ENCODE data around the gene ALCAM.

- TF ChIP-seq CTCF (conservative IDR thresholded peaks at IDR 0.05 in 1 of 2, IDR thresholded peaks at IDR 0.05 in 1 of 2; ENCODE audit: extremely low read depth in 1 of 2, insufficient read depth in 1 of 2, low read depth in 1 of 2, low read length in 2 of 2) (no peak), EZH2 (IDR thresholded peaks at IDR 0.05; ENCODE audit: borderline replicate concordance, low read length) (no peak)
Observed at GRCh38 chr3:105448338-105448982, 81.8 kb downstream of the ALCAM start.
